ENCODE results near the gene ULK4. TPM values are rescaled to one million over a fixed set of nuclear protein-coding genes. Genes with fewer than 3 reads are reported as not detected.
"Not testable (repeated sequence)": the region's sequence is repeated elsewhere in the genome, so short reads cannot be mapped to it uniquely, and the experiment has no call there.

ULK4 gene
- total RNA-seq, 2 experiments from 2014 or later = 13.1 to 14.2 TPM

- peaks cover 2% of the 10 kb centered on the region for H3K9me3 Mint-ChIP-seq (ENCODE audit: low read depth)
- DNase-seq (no peak), ATAC-seq (no peak)
- POLR2A ChIA-PET = no interaction called here
- H3K4me1 Mint-ChIP-seq = no peaks in the 10 kb centered on the region
- no peak overlapping the region for H3K4me3 Mint-ChIP-seq
- intact Hi-C loops (cut with DNase I, micrococcal nuclease) = no loop called here
- CTCF ChIA-PET = interaction anchor here (1.2 kb wide), 1 partner anchor 18 kb away, joined by 3 read pairs; no protein-coding TSS in a partner anchor
- H3K27me3 Mint-ChIP-seq = no peaks in the 10 kb centered on the region
- peaks cover 8% of the 10 kb centered on the region for H3K36me3 Mint-ChIP-seq (ENCODE audit: low read depth)
- H3K27ac Mint-ChIP-seq = no peak overlapping the region
Observed at GRCh38 chr3:41740374-41740886, 221.5 kb downstream of the ULK4 start.

- ATAC-seq (no peak), DNase-seq (no peak)
- ChIA-PET POLR2A (no interaction called here), CTCF (no interaction called here)
- H3K4me3 Mint-ChIP-seq = no peak overlapping the region
- no peak overlapping the region for H3K27ac Mint-ChIP-seq
- H3K27me3 Mint-ChIP-seq = no peaks in the 10 kb centered on the region
- intact Hi-C loops (cut with DNase I, micrococcal nuclease) = no loop called here
- H3K36me3 Mint-ChIP-seq (ENCODE audit: low read depth) = peaks cover 15% of the 10 kb centered on the region
- no peaks in the 10 kb centered on the region for H3K4me1 Mint-ChIP-seq
- H3K9me3 Mint-ChIP-seq (ENCODE audit: low read depth) = peaks cover 7% of the 10 kb centered on the region
Observed at GRCh38 chr3:41726891-41727290, 235.0 kb downstream of the ULK4 start.

GRCh38 chr3:41717641-41718040, 244.3 kb downstream of the ULK4 start:
- peaks cover 4% of the 10 kb centered on the region for H3K4me1 Mint-ChIP-seq
- POLR2A ChIA-PET = no interaction called here

GRCh38 chr3:41716471-41716870, 245.4 kb downstream of the ULK4 start:
- H3K4me3 Mint-ChIP-seq = no peak overlapping the region
- CTCF ChIA-PET = interaction anchor here (0.8 to 1.0 kb wide), 2 partner anchors 12 to 43 kb away, joined by 3 read pairs; no protein-coding TSS in a partner anchor
- intact Hi-C loops (cut with DNase I, micrococcal nuclease) = no loop called here
- peaks cover 6% of the 10 kb centered on the region for H3K36me3 Mint-ChIP-seq (ENCODE audit: low read depth)
- peaks cover 4% of the 10 kb centered on the region for H3K4me1 Mint-ChIP-seq
- no peak overlapping the region for H3K27ac Mint-ChIP-seq
- H3K27me3 Mint-ChIP-seq = no peaks in the 10 kb centered on the region
- DNase-seq (no peak), ATAC-seq (no peak)
- POLR2A ChIA-PET = no interaction called here
- H3K9me3 Mint-ChIP-seq (ENCODE audit: low read depth) = no peaks in the 10 kb centered on the region

More at GRCh38 chr3:41717641-41718040, 244.3 kb downstream of the ULK4 start:
- intact Hi-C loops (cut with DNase I, micrococcal nuclease) = no loop called here
- no peak overlapping the region for H3K4me3 Mint-ChIP-seq
- no peaks in the 10 kb centered on the region for H3K27me3 Mint-ChIP-seq
- no peaks in the 10 kb centered on the region for H3K9me3 Mint-ChIP-seq (ENCODE audit: low read depth)
- ATAC-seq = no peak
- no peak overlapping the region for H3K27ac Mint-ChIP-seq
- CTCF ChIA-PET = no interaction called here
- DNase-seq = no peak
- peaks cover 3% of the 10 kb centered on the region for H3K36me3 Mint-ChIP-seq (ENCODE audit: low read depth)

- H3K36me3 Mint-ChIP-seq (ENCODE audit: low read depth) = peaks cover 6% of the 10 kb centered on the region
- H3K27me3 Mint-ChIP-seq = no peaks in the 10 kb centered on the region
- POLR2A ChIA-PET = interaction anchor here (0.7 kb wide), 1 partner anchor 1137 kb away, joined by 5 read pairs; no protein-coding TSS in a partner anchor
- CTCF ChIA-PET = interaction anchor here (0.6 kb wide), 1 partner anchor 1524 kb away, joined by 3 read pairs; no protein-coding TSS in a partner anchor
- no peak overlapping the region for H3K4me3 Mint-ChIP-seq
- H3K4me1 Mint-ChIP-seq = peaks cover 4% of the 10 kb centered on the region
- H3K27ac Mint-ChIP-seq = no peak overlapping the region
- intact Hi-C loops (cut with DNase I, micrococcal nuclease) = no loop called here
- no peak for DNase-seq
- no peak for ATAC-seq
- no peaks in the 10 kb centered on the region for H3K9me3 Mint-ChIP-seq (ENCODE audit: low read depth)
Observed at GRCh38 chr3:41715376-41715775, 246.5 kb downstream of the ULK4 start.

GRCh38 chr3:41711651-41712050, 250.3 kb downstream of the ULK4 start:
- no peaks in the 10 kb centered on the region for H3K27me3 Mint-ChIP-seq
- intact Hi-C loops (cut with DNase I, micrococcal nuclease) = no loop called here
- POLR2A ChIA-PET = no interaction called here
- H3K4me3 Mint-ChIP-seq = no peak overlapping the region
- peaks cover 4% of the 10 kb centered on the region for H3K4me1 Mint-ChIP-seq
- ATAC-seq (no peak), DNase-seq (no peak)
- peaks cover 6% of the 10 kb centered on the region for H3K36me3 Mint-ChIP-seq (ENCODE audit: low read depth)
- H3K9me3 Mint-ChIP-seq (ENCODE audit: low read depth) = no peaks in the 10 kb centered on the region
- H3K27ac Mint-ChIP-seq = no peak overlapping the region
- CTCF ChIA-PET = interaction anchor here (1.4 kb wide), 1 partner anchor 10 kb away, joined by 5 read pairs; no protein-coding TSS in a partner anchor

GRCh38 chr3:41710646-41711388, 251.1 kb downstream of the ULK4 start:
- ATAC-seq (no peak), DNase-seq (no peak)
- H3K9me3 Mint-ChIP-seq (ENCODE audit: low read depth) = no peaks in the 10 kb centered on the region
- no peak overlapping the region for H3K4me3 Mint-ChIP-seq
- intact Hi-C loops (cut with DNase I, micrococcal nuclease) = no loop called here
- peaks cover 4% of the 10 kb centered on the region for H3K4me1 Mint-ChIP-seq
- CTCF ChIA-PET = interaction anchor here (0.6 to 1.4 kb wide), 2 partner anchors 9 to 1132 kb away, joined by 3 to 5 read pairs; no protein-coding TSS in a partner anchor
- POLR2A ChIA-PET = no interaction called here
- no peak overlapping the region for H3K27ac Mint-ChIP-seq
- H3K27me3 Mint-ChIP-seq = no peaks in the 10 kb centered on the region
- H3K36me3 Mint-ChIP-seq (ENCODE audit: low read depth) = peaks cover 8% of the 10 kb centered on the region

- CTCF ChIA-PET; ATAC-seq; DNase-seq; H3K4me1 Mint-ChIP-seq; H3K9me3 Mint-ChIP-seq (ENCODE audit: low read depth); POLR2A ChIA-PET; H3K4me3 Mint-ChIP-seq; H3K27ac Mint-ChIP-seq; H3K27me3 Mint-ChIP-seq; intact Hi-C loops (cut with DNase I, micrococcal nuclease): not testable (repeated sequence)
- peaks cover 11% of the 10 kb centered on the region for H3K36me3 Mint-ChIP-seq (ENCODE audit: low read depth)
Observed at GRCh38 chr3:41709213-41709612, 252.7 kb downstream of the ULK4 start.

- H3K27me3 Mint-ChIP-seq = no peaks in the 10 kb centered on the region
- CTCF ChIA-PET = no interaction called here
Observed at GRCh38 chr3:41708176-41708575, 253.7 kb downstream of the ULK4 start.

GRCh38 chr3:41705893-41706292, 256.0 kb downstream of the ULK4 start:
- POLR2A ChIA-PET = no interaction called here
- Mint-ChIP-seq H3K4me1 (no peaks in the 10 kb centered on the region), H3K4me3 (no peak overlapping the region), H3K27me3 (no peaks in the 10 kb centered on the region), H3K36me3 (ENCODE audit: low read depth) (peaks cover 6% of the 10 kb centered on the region), H3K27ac (no peak overlapping the region), H3K9me3 (ENCODE audit: low read depth) (no peaks in the 10 kb centered on the region)
- ATAC-seq = no peak
- DNase-seq = no peak
- CTCF ChIA-PET = no interaction called here
- intact Hi-C loops (cut with DNase I, micrococcal nuclease) = no loop called here

More at GRCh38 chr3:41708176-41708575, 253.7 kb downstream of the ULK4 start:
- DNase-seq = no peak
- ATAC-seq = no peak
- Mint-ChIP-seq H3K9me3 (ENCODE audit: low read depth) (no peaks in the 10 kb centered on the region), H3K36me3 (ENCODE audit: low read depth) (peaks cover 8% of the 10 kb centered on the region), H3K4me1 (no peaks in the 10 kb centered on the region), H3K4me3 (no peak overlapping the region), H3K27ac (no peak overlapping the region)
- intact Hi-C loops (cut with DNase I, micrococcal nuclease) = no loop called here
- POLR2A ChIA-PET = no interaction called here

GRCh38 chr3:41701191-41701698, 260.7 kb downstream of the ULK4 start:
- no peaks in the 10 kb centered on the region for H3K4me1 Mint-ChIP-seq
- H3K27ac Mint-ChIP-seq = no peak overlapping the region
- ChIA-PET POLR2A (no interaction called here), CTCF (interaction anchor here (0.7 to 1.5 kb wide), 2 partner anchors 10 to 1528 kb away, joined by 3 to 5 read pairs; no protein-coding TSS in a partner anchor)
- no peaks in the 10 kb centered on the region for H3K27me3 Mint-ChIP-seq
- H3K9me3 Mint-ChIP-seq (ENCODE audit: low read depth) = no peaks in the 10 kb centered on the region
- ATAC-seq (no peak), DNase-seq (no peak)
- H3K36me3 Mint-ChIP-seq (ENCODE audit: low read depth) = peaks cover 6% of the 10 kb centered on the region
- H3K4me3 Mint-ChIP-seq = no peak overlapping the region
- intact Hi-C loops (cut with DNase I, micrococcal nuclease) = no loop called here

GRCh38 chr3:41700155-41700554, 261.7 kb downstream of the ULK4 start:
- no peak for ATAC-seq
- H3K27ac Mint-ChIP-seq = no peak overlapping the region
- POLR2A ChIA-PET = no interaction called here
- H3K9me3 Mint-ChIP-seq (ENCODE audit: low read depth) = no peaks in the 10 kb centered on the region
- H3K4me3 Mint-ChIP-seq = no peak overlapping the region
- peaks cover 2% of the 10 kb centered on the region for H3K36me3 Mint-ChIP-seq (ENCODE audit: low read depth)
- no peaks in the 10 kb centered on the region for H3K27me3 Mint-ChIP-seq
- DNase-seq = no peak
- CTCF ChIA-PET = no interaction called here
- intact Hi-C loops (cut with DNase I, micrococcal nuclease) = no loop called here
- H3K4me1 Mint-ChIP-seq = no peaks in the 10 kb centered on the region

Data from activated CD4-positive, alpha-beta T cell treated with anti-CD3 and anti-CD28 coated beads for 36 hours (primary cell).